ENCODE measurements around the gene GBP1. TPM values are rescaled to one million over a fixed set of nuclear protein-coding genes. Genes with fewer than 3 reads are reported as not detected.
"Not testable (repeated sequence)": the region's sequence is repeated elsewhere in the genome, so short reads cannot be mapped to it uniquely, and the experiment has no call there.

GBP1 gene
- total and polyA plus RNA-seq, 9 donors = 15.2 to 41.7 (median 20.8) TPM

GRCh38 chr1:89022167-89022959 is 42.6 kb downstream of the GBP1 start, which contains the start of gene GBP3:
Gene GBP3, minus strand, starts transcription at chr1:89022866. Its CDS starts 2,145 bp downstream, at chr1:89020721.
- TF ChIP-seq EP300 (IDR thresholded peaks at IDR 0.05) = no peak
- TF ChIP-seq POLR2A (IDR thresholded peaks at IDR 0.05) = no peak
- no peak for TF ChIP-seq CTCF (IDR thresholded peaks at IDR 0.05)
- Histone ChIP-seq H3K9me3 (no peaks in the 10 kb centered on the region), H3K4me3 (peak within 1 kb of the TSS; percentile 38), H3K36me3 (no peaks in the 10 kb centered on the region), H3K4me1 (ENCODE audit: insufficient read depth) (peaks cover 4% of the 10 kb centered on the region), H3K27ac (peak within 1 kb of the TSS; percentile 27 to 81), H3K27me3 (no peaks in the 10 kb centered on the region)
- 3 to 11% (median 7%) methylated on average over 5 of the region's 5 CpGs for WGBS, 3 donors
- DNase-seq = no peak
- intact Hi-C loops (cut with DNase I) = no loop called here

- H3K4me1 ChIP-seq (ENCODE audit: insufficient read depth); H3K9me3 ChIP-seq; H3K4me3 ChIP-seq; H3K27me3 ChIP-seq; intact Hi-C loops (cut with DNase I); DNase-seq; H3K36me3 ChIP-seq; H3K27ac ChIP-seq: not testable (repeated sequence)
- WGBS, 3 donors = 82 to 90% (median 82%) methylated on average over 3 of the region's 3 CpGs
Measured at GRCh38 chr1:89018318-89018717, 46.7 kb downstream of the GBP1 start.

GRCh38 chr1:89008511-89008910 is 56.5 kb downstream of the GBP1 start:
- intact Hi-C loops (cut with DNase I) = loop anchor here in 1 of 4 donors (5.0 to 10.0 kb wide), 2 partner anchors 356 to 1581 kb away; partner anchors contain the start of gene GBP6
- H3K4me1 ChIP-seq (ENCODE audit: insufficient read depth) = no peaks in the 10 kb centered on the region
- no peak overlapping the region for H3K4me3 ChIP-seq
- no peaks in the 10 kb centered on the region for H3K36me3 ChIP-seq
- DNase-seq = no peak
- no peaks in the 10 kb centered on the region for H3K9me3 ChIP-seq
- H3K27me3 ChIP-seq = no peaks in the 10 kb centered on the region
- no peak overlapping the region for H3K27ac ChIP-seq
- TF ChIP-seq EP300 (IDR thresholded peaks at IDR 0.05) (no peak), POLR2A (IDR thresholded peaks at IDR 0.05) (no peak), CTCF (IDR thresholded peaks at IDR 0.05) (no peak)
- WGBS, 3 donors = 87 to 91% (median 89%) methylated on average over 4 of the region's 4 CpGs

- Histone ChIP-seq H3K9me3 (no peaks in the 10 kb centered on the region), H3K36me3 (no peaks in the 10 kb centered on the region), H3K4me3 (no peak overlapping the region), H3K27me3 (no peaks in the 10 kb centered on the region), H3K27ac (no peak overlapping the region), H3K4me1 (ENCODE audit: insufficient read depth) (no peaks in the 10 kb centered on the region)
- DNase-seq = no peak
- TF ChIP-seq EP300 (IDR thresholded peaks at IDR 0.05) (no peak), CTCF (IDR thresholded peaks at IDR 0.05) (no peak), POLR2A (IDR thresholded peaks at IDR 0.05) (no peak)
- intact Hi-C loops (cut with DNase I) = loop anchor here in 1 of 4 donors (5.0 to 10.0 kb wide), 2 partner anchors 359 to 1578 kb away; partner anchors contain the start of gene GBP6
- 79 to 94% (median 90%) methylated on average over 9 of the region's 9 CpGs for WGBS, 3 donors
Measured at GRCh38 chr1:89005286-89006151, 59.5 kb downstream of the GBP1 start.

Small RNA genes lying within 50 kb of the gene (small RNA-seq; reads per million reads assigned to genes)
- not detected for gene RF00019

Other genes with a start within 250 kb of the GBP1 start
- gene GTF2B, start 173.6 kb downstream of the GBP1 start, total RNA-seq = 10 to 100 TPM; 23.2 to 38.7 (median 24.8) TPM
- 10 to 100 TPM; 34.5 to 34.9 TPM for gene GTF2B, start 173.6 kb downstream of the GBP1 start, polyA plus RNA-seq
- gene KYAT3, start 72.6 kb downstream of the GBP1 start, total RNA-seq = 10 to 100 TPM; 20.4 to 35.5 (median 25.7) TPM
- gene KYAT3, start 72.6 kb downstream of the GBP1 start, polyA plus RNA-seq = 10 to 100 TPM; 21.2 to 40.3 TPM
- 10 to 100 TPM; 12.4 to 30.0 (median 22.5) TPM for gene RBMXL1, start 72.6 kb downstream of the GBP1 start, total RNA-seq
- gene RBMXL1, start 72.6 kb downstream of the GBP1 start, polyA plus RNA-seq = 10 to 100 TPM in 1 of 2 donors, 1 to 10 TPM in 1; 8.8 to 15.2 TPM
- 10 to 100 TPM in 6 of 7 donors, 1 to 10 TPM in 1; 7.3 to 24.1 (median 14.2) TPM for gene GBP3, start 42.3 kb downstream of the GBP1 start, total RNA-seq
- gene GBP3, start 42.3 kb downstream of the GBP1 start, polyA plus RNA-seq = 10 to 100 TPM in 1 of 2 donors, 1 to 10 TPM in 1; 5.0 to 24.9 TPM
- 100 to 1,000 TPM in 1 of 7 donors, 10 to 100 TPM in 6; 39.3 to 105 (median 65.8) TPM for gene GBP2, start 60.9 kb upstream of the GBP1 start, total RNA-seq
- gene GBP2, start 60.9 kb upstream of the GBP1 start, polyA plus RNA-seq = 100 to 1,000 TPM in 1 of 2 donors, 10 to 100 TPM in 1; 74.9 to 237 TPM
- under 1 TPM in 2 of 7 donors, not detected in 5; 0.15 to 0.28 TPM for gene GBP7, start 110.8 kb upstream of the GBP1 start, total RNA-seq
- not detected for gene GBP7, start 110.8 kb upstream of the GBP1 start, polyA plus RNA-seq
- 10 to 100 TPM in 2 of 7 donors, 1 to 10 TPM in 5; 5.7 to 23.7 (median 8.4) TPM for gene GBP4, start 133.7 kb upstream of the GBP1 start, total RNA-seq
- 10 to 100 TPM; 16.8 to 40.8 TPM for gene GBP4, start 133.7 kb upstream of the GBP1 start, polyA plus RNA-seq
- gene GBP5, start 207.7 kb upstream of the GBP1 start, total RNA-seq = 1 to 10 TPM; 1.0 to 3.2 (median 1.4) TPM
- gene GBP5, start 207.7 kb upstream of the GBP1 start, polyA plus RNA-seq = 1 to 10 TPM in 1 of 2 donors, under 1 TPM in 1; 0.77 to 8.6 TPM